Loucy (cell line): Measurements from ENCODE around the gene ARFRP1.
"Not testable (repeated sequence)": the region's sequence is repeated elsewhere in the genome, so short reads cannot be mapped to it uniquely, and the experiment has no call there.

ENCODE experiments used
- H2AFZ ChIP-seq: fragments of 200-600 bp; sonication (generic); 2 replicates; pipeline ENCODE4 v1.6.0; 2016; ENCODE audit warnings: antibody characterized with exemption, mild to moderate bottlenecking, low read length, moderate library complexity
- H3F3A ChIP-seq: fragments of 200-600 bp; 2 replicates; pipeline ENCODE4 v1.6.0; 2016; ENCODE audit warnings: antibody characterized with exemption, low read depth, mild to moderate bottlenecking
- H3K27me3 ChIP-seq: fragments of 200-600 bp; sonication (generic); 2 replicates; pipeline ENCODE4 v1.6.1; 2014; ENCODE audit warnings: low read length, mild to moderate bottlenecking; ENCODE audit not compliant: insufficient read depth, poor library complexity, severe bottlenecking
- H3K36me3 ChIP-seq: fragments of 200-600 bp; sonication (generic); 2 replicates; pipeline ENCODE4 v1.6.1; 2016; ENCODE audit warnings: low read length; ENCODE audit not compliant: insufficient read depth
- H3K4me1 ChIP-seq: fragments of 200-600 bp; sonication (generic); 2 replicates; pipeline ENCODE4 v1.5.1; 2014; ENCODE audit warnings: low read length, mild to moderate bottlenecking; ENCODE audit not compliant: insufficient read depth, poor library complexity, severe bottlenecking
- H3K4me2 ChIP-seq: fragments of 200-600 bp; sonication (generic); 2 replicates; pipeline ENCODE4 v1.6.0; 2014; ENCODE audit warnings: antibody characterized with exemption, low read length, low read depth, mild to moderate bottlenecking; ENCODE audit not compliant: poor library complexity, severe bottlenecking
- H3K4me3 ChIP-seq: fragments of 200-600 bp; sonication (generic); 2 replicates; pipeline ENCODE4 v1.5.1; 2014; ENCODE audit warnings: low read length, mild to moderate bottlenecking, mixed read lengths; ENCODE audit not compliant: poor library complexity, severe bottlenecking
- H3K79me2 ChIP-seq: fragments of 200-600 bp; sonication (generic); 2 replicates; pipeline ENCODE4 v1.6.1; 2014; ENCODE audit warnings: low read length; ENCODE audit not compliant: insufficient read depth
- H3K9ac ChIP-seq: fragments of 200-600 bp; sonication (generic); 2 replicates; pipeline ENCODE4 v1.6.0; 2014; ENCODE audit warnings: mild to moderate bottlenecking, low read depth, low read length, moderate library complexity; ENCODE audit not compliant: poor library complexity, severe bottlenecking
- H3K9me2 ChIP-seq: fragments of 200-600 bp; sonication (generic); replicated peaks from 2 replicates; pipeline ENCODE4 v1.6.1; 2016; ENCODE audit warnings: low read depth, low read length, mixed read lengths
- H3K9me3 ChIP-seq: fragments of 200-600 bp; sonication (generic); 2 replicates; pipeline ENCODE4 v1.6.1; 2014; ENCODE audit warnings: mild to moderate bottlenecking, antibody characterized with exemption, low read length, low read depth; ENCODE audit not compliant: insufficient read depth
- H4K20me1 ChIP-seq: fragments of 200-600 bp; sonication (generic); 2 replicates; pipeline ENCODE4 v1.6.0; 2014; ENCODE audit warnings: antibody characterized with exemption, low read length, mild to moderate bottlenecking; ENCODE audit not compliant: insufficient read depth, poor library complexity, severe bottlenecking
- EZH2phosphoT487 ChIP-seq: fragments of 200-600 bp; IDR thresholded peaks from 2 replicates; pipeline ENCODE4 v1.6.1; 2018; ENCODE audit warnings: antibody characterized with exemption, mild to moderate bottlenecking, moderate library complexity, borderline replicate concordance
- TF ChIP-seq, protein P1 (sequence below): fragments of 200-600 bp; sonication (generic); conservative IDR thresholded peaks from 2 replicates; pipeline ENCODE4 v1.5.1; 2014; ENCODE audit warnings: mild to moderate bottlenecking, antibody characterized with exemption, low read length

The ARFRP1 gene

GRCh38 chr20:63732118-63733095 lies 24.6 kb upstream of the ARFRP1 start:
- H3K9me2 ChIP-seq = no peaks in the 10 kb centered on the region
- H3K27me3 ChIP-seq = no peaks in the 10 kb centered on the region
- H3F3A ChIP-seq = peaks cover 24% of the 10 kb centered on the region
- peaks cover 50% of the 10 kb centered on the region; the same call in 1 of the 2 replicates for H3K79me2 ChIP-seq
- H3K9ac ChIP-seq = peak overlapping the region; percentile 78
- H3K4me2 ChIP-seq = peak overlapping the region; percentile 82
- TF ChIP-seq, protein P1, sequence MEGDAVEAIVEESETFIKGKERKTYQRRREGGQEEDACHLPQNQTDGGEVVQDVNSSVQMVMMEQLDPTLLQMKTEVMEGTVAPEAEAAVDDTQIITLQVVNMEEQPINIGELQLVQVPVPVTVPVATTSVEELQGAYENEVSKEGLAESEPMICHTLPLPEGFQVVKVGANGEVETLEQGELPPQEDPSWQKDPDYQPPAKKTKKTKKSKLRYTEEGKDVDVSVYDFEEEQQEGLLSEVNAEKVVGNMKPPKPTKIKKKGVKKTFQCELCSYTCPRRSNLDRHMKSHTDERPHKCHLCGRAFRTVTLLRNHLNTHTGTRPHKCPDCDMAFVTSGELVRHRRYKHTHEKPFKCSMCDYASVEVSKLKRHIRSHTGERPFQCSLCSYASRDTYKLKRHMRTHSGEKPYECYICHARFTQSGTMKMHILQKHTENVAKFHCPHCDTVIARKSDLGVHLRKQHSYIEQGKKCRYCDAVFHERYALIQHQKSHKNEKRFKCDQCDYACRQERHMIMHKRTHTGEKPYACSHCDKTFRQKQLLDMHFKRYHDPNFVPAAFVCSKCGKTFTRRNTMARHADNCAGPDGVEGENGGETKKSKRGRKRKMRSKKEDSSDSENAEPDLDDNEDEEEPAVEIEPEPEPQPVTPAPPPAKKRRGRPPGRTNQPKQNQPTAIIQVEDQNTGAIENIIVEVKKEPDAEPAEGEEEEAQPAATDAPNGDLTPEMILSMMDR = no peak
- no peak for TF ChIP-seq EZH2phosphoT487
- peak overlapping the region; percentile 55 for H3K4me3 ChIP-seq
- no peak overlapping the region for H2AFZ ChIP-seq
- H3K9me3 ChIP-seq = no peaks in the 10 kb centered on the region
- H4K20me1 ChIP-seq = peaks cover 2% of the 10 kb centered on the region
- H3K4me1 ChIP-seq = peaks cover 67% of the 10 kb centered on the region
- peaks cover 25% of the 10 kb centered on the region; the same call in 1 of the 2 replicates for H3K36me3 ChIP-seq

DNA sequence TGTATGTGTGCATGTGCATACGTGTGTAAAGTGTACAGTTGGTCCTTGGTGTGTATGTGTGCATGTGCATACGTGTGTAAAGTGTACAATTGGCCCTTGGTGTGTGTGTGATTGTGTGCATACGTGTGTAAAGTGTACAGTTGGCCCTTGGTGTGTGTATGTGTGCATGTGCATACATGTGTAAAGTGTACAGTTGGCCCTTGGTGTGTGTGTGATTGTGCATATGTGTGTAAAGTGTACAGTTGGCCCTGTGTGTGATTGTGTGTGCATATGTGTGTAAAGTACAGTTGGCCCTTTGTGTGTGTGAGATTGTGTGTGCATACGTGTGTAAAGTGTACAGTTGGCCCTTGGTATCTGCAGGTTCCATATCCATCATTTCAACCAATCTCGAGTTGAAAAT lies 23.6 kb upstream of the ARFRP1 start:
- Histone ChIP-seq H3K27me3 (no peaks in the 10 kb centered on the region), H3K4me2 (peak overlapping the region; percentile 82), H3F3A (peaks cover 25% of the 10 kb centered on the region), H4K20me1 (no peaks in the 10 kb centered on the region), H3K9me2 (no peaks in the 10 kb centered on the region), H2AFZ (no peak overlapping the region), H3K79me2 (peaks cover 53% of the 10 kb centered on the region), H3K4me1 (peaks cover 66% of the 10 kb centered on the region), H3K9ac (peak overlapping the region; percentile 78), H3K36me3 (peaks cover 25% of the 10 kb centered on the region; the same call in 1 of the 2 replicates), H3K9me3 (no peaks in the 10 kb centered on the region), H3K4me3 (peak overlapping the region; percentile 55)
- TF ChIP-seq, protein P1 = no peak
- TF ChIP-seq EZH2phosphoT487 = no peak

DNA sequence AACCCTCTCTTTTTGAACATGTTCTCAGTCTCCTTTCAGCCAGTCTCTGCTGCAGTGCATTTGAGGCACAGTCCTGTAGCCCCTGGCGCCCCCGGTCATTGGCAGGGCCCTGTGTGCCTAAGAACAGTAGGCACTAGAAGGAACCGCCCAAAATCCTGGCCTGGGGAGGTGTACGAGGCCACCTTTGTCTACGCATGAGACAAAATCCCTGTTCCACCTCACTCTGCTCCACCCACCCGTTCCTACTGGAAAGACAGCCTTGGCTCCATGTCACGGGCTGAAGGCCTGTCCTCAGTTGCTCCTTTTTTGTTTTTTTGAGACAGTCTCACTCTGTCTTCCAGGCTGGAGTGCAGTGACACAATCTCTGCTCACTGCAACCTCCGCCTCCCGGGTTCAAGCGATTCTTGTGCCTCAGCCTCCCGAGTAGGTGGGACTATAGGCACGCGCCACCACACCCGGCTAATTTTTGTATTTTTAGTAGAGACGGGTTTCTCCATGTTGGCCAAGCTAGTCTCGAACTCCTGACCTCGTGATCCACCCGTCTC lies 22.5 kb upstream of the ARFRP1 start:
- peak overlapping the region; percentile 82 for H3K4me2 ChIP-seq
- H3K27me3 ChIP-seq, H2AFZ ChIP-seq, H4K20me1 ChIP-seq, H3K9me2 ChIP-seq, H3K9me3 ChIP-seq: not testable (repeated sequence)
- peaks cover 25% of the 10 kb centered on the region for H3F3A ChIP-seq
- H3K79me2 ChIP-seq = peaks cover 58% of the 10 kb centered on the region
- peaks cover 24% of the 10 kb centered on the region; the same call in 1 of the 2 replicates for H3K36me3 ChIP-seq
- peaks cover 55% of the 10 kb centered on the region for H3K4me1 ChIP-seq
- peak overlapping the region; percentile 78 for H3K9ac ChIP-seq
- peak overlapping the region; percentile 55 for H3K4me3 ChIP-seq

GRCh38 chr20:63722967-63723622 lies 15.3 kb upstream of the ARFRP1 start:
- not testable (repeated sequence) for H4K20me1 ChIP-seq, H3K4me2 ChIP-seq, H2AFZ ChIP-seq, H3K27me3 ChIP-seq, H3F3A ChIP-seq, H3K9me3 ChIP-seq, H3K9me2 ChIP-seq, H3K4me3 ChIP-seq, H3K9ac ChIP-seq
- H3K36me3 ChIP-seq = peaks cover 29% of the 10 kb centered on the region
- peaks cover 15% of the 10 kb centered on the region for H3K4me1 ChIP-seq
- peaks cover 51% of the 10 kb centered on the region for H3K79me2 ChIP-seq
